DOHH2 (cell line): ENCODE measurements around the gene ADCY3.

Experiments used
- CTCF ChIP-seq: fragments of 200-600 bp; sonication (generic); IDR thresholded peaks from one replicate; pipeline ENCODE4 v1.5.1; 2014; ENCODE audit warnings: antibody characterized with exemption, mild to moderate bottlenecking, low read depth, low read length; ENCODE audit not compliant: poor library complexity, severe bottlenecking
- EZH2phosphoT487 ChIP-seq: fragments of 200-600 bp; sonication (generic); IDR thresholded peaks from 2 replicates; pipeline ENCODE4 v1.6.1; 2017; ENCODE audit warnings: borderline replicate concordance, mild to moderate bottlenecking, antibody characterized with exemption, low read length, moderate library complexity, mixed read lengths

- TF ChIP-seq CTCF (no peak), EZH2phosphoT487 (no peak)
Observed at GRCh38 chr2:24943427-24944053, 23.5 kb upstream of the ADCY3 start.
